GM10248 (cell line): ENCODE data around the gene TFRC.

ENCODE experiments used
- CTCF ChIA-PET: fragments of 300-600 bp; sonication (Branson Sonifier 250); formaldehyde crosslinking; extraction: SDS; loops from one replicate; lab custom pipeline; 2021; ENCODE audit warnings: antibody characterized with exemption; lab: Yijun Ruan, JAX
- POLR2A ChIA-PET: fragments of 350-650 bp; sonication (Branson Sonifier 250); formaldehyde crosslinking; extraction: SDS; loops from one replicate; lab custom pipeline; 2020; ENCODE audit warnings: antibody characterized with exemption; lab: Yijun Ruan, JAX
- DNase-seq: peaks from one replicate; pipeline ENCODE4 v3.0.0; 2012; ENCODE audit errors: extremely low spot score
- CTCF ChIP-seq: IDR thresholded peaks from 2 replicates; pipeline ENCODE4 v1.5.1; 2012; ENCODE audit warnings: mild to moderate bottlenecking, low read depth; ENCODE audit errors: extremely low read depth, missing control alignments, control extremely low read depth

TFRC gene

GRCh38 chr3:196049653-196050052 lies 32.2 kb downstream of the TFRC start:
- CTCF ChIA-PET: interaction anchor here (0.6 to 2.8 kb wide), 9 partner anchors 11 to 155 kb away, joined by 3 to 10 read pairs (median 3); no protein-coding TSS in a partner anchor
- TF ChIP-seq CTCF: no peak
- DNase-seq: no peak
- POLR2A ChIA-PET: no interaction called here

GRCh38 chr3:196048922-196049598 lies 32.8 kb downstream of the TFRC start:
- POLR2A ChIA-PET: interaction anchor here (0.5 kb wide), 1 partner anchor 227 kb away, joined by 3 read pairs; no protein-coding TSS in a partner anchor
- CTCF ChIA-PET: interaction anchor here (0.6 to 2.8 kb wide), 10 partner anchors 11 to 155 kb away, joined by 3 to 10 read pairs (median 4); no protein-coding TSS in a partner anchor

GRCh38 chr3:196047391-196048030 lies 34.4 kb downstream of the TFRC start:
- CTCF ChIA-PET: interaction anchor here (1.4 kb wide), 1 partner anchor 26 kb away, joined by 3 read pairs; no protein-coding TSS in a partner anchor
- POLR2A ChIA-PET: interaction anchor here (0.6 to 1.1 kb wide), 2 partner anchors 132 to 159 kb away, joined by 3 read pairs; no protein-coding TSS in a partner anchor
- no peak for TF ChIP-seq CTCF
- DNase-seq: no peak

More at GRCh38 chr3:196048922-196049598, 32.8 kb downstream of the TFRC start:
- DNase-seq: no peak
- TF ChIP-seq CTCF: no peak

GRCh38 chr3:196044513-196044912 lies 37.4 kb downstream of the TFRC start:
- TF ChIP-seq CTCF: no peak
- ChIA-PET POLR2A (no interaction called here), CTCF (interaction anchor here (0.8 to 2.0 kb wide), 2 partner anchors 29 to 152 kb away, joined by 3 to 4 read pairs; no protein-coding TSS in a partner anchor)
- no peak for DNase-seq

GRCh38 chr3:196042673-196043072 lies 39.2 kb downstream of the TFRC start:
- CTCF ChIA-PET: interaction anchor here (2.0 kb wide), 1 partner anchor 153 kb away, joined by 4 read pairs; no protein-coding TSS in a partner anchor
- no peak for TF ChIP-seq CTCF

GRCh38 chr3:196039359-196039758 lies 42.5 kb downstream of the TFRC start:
- ChIA-PET POLR2A (no interaction called here), CTCF (interaction anchor here (1.4 to 4.6 kb wide), 3 partner anchors 10 to 140 kb away, joined by 3 to 18 read pairs (median 8); no protein-coding TSS in a partner anchor)
- TF ChIP-seq CTCF: no peak
- DNase-seq: no peak

More at GRCh38 chr3:196042673-196043072, 39.2 kb downstream of the TFRC start:
- DNase-seq: no peak
- POLR2A ChIA-PET: no interaction called here
